GM19023 (cell line): ENCODE measurements around the gene ASPG.

Source experiments
- ATAC-seq: cut with Tn5 transposase; IDR thresholded peaks from one replicate; pipeline ENCODE4 v1.9.1; 2021; ENCODE audit warnings: mild to moderate bottlenecking, moderate library complexity; ENCODE audit not compliant: unreplicated experiment

ASPG gene

DNA sequence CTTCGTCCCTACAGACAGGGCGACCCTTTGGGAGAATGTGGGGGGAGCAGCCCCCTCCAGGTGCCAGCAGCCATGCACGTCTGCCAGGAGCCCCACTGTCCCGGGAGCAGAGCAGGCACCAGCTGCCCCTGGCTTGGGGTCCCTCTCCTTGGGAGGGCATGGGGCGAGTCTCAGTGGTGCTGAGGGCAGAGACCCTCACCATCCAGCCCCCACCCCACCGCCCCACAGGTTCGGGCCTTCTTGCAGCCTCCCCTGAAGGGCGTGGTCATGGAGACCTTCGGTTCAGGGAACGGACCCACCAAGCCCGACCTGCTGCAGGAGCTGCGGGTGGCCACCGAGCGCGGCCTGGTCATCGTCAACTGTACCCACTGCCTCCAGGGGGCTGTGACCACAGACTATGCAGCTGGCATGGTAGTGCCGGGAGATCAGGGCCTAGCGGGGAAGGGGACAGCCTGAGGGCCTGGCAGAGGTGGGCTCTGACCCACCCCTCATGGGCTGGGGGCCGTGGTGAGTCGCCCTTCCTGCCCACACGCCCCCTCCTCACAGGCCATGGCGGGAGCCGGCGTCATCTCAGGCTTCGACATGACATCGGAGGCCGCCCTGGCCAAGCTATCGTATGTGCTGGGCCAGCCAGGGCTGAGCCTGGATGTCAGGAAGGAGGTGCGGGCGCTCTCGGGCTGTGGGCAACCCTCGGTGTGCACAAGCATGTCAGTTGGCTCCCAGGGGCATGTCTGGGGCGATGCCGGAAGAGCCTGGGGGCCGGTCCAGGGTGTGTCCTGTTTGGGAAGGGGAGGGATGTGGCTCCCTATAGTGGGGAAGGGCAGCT lies 18.8 kb downstream of the ASPG start:
- no peak for ATAC-seq

DNA sequence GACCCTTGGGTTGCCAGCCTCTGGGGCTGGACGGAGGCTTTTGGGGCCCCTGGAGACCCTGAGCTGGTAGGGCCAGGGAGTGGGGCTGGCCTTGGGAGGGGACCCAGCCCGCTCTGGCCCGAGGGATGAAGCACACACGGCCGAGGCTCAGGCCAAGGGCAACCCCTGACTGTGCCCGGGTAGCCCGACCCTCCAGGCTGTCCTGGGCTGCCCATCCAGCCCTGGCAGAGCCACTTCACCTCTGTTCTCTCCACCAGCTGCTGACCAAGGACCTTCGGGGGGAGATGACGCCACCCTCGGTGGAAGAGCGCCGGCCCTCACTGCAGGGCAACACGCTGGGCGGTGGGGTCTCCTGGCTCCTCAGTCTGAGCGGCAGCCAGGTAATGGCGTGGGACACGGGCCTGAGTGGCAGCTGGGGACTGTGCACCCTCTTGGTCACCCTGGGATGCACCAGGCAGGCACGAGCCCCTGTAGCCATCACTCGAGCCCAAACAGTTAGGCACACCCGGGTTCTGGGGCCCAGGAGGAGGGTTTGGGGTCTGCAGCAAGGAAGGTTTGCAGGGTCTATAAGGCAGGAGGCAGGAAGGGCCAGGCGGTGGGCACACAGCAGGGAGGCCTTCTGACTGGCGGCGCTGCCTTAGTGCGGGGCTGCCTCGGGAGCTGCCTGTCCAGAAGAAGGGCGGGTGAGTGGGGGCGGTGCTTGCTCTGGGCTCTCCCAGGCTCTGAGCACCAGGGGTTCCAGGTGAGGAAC lies 19.7 kb downstream of the ASPG start:
- no peak for ATAC-seq

DNA sequence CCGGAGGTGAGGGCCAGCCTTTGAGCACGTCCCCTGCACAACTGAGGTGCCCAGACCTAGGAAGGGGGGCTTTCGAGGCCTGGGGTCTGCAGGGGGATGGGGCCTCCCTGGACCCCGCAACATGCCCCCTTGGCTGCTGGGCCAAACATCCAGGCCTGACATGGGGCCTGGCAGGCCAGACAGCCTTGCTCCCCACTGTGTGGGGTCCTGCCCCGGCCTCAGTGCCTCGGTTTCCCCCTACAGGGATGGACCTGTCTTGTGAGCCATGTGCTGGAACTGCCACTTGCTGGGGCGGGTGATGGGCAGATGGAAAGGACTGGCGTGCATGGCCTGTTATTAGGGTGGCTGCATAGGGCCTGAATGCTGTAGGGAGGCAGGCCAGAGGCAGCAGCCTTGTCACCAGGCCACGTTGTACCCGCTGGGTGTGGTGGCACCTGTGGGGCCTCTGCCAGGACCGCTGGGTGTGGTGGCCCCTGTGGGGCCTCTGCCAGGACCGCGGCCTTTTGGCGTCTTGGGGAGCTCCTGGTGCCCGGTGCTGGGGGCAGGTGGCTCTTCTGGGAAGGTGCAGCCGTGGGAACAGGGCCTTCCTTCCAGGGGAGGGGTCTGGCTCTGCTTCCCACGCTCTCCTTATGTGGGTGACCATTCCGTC lies 20.4 kb downstream of the ASPG start:
- ATAC-seq, result no peak

DNA sequence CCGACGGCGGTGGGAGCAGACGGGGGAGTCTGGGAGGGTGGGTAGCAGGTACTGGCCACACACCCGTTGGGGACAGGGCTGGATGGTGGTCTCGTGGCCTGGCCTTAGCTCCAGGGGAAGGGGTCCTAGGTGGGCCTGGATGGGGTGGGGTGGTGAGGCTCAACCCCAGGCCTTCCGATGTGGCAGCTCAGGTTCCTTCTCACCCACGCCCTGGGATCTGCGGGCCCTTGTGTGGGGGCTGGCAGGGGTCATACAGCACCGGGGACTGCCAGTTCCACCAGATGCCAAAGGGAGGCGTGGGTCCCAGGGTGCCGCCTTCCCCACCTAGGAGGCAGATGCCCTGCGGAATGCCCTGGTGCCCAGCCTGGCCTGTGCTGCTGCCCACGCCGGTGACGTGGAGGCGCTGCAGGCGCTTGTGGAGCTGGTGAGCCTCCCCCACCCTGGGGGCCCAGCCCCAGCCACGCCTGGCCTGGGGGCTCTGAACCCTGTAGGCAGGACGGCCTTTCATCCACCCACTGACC lies 21.0 kb downstream of the ASPG start:
- no peak for ATAC-seq

DNA sequence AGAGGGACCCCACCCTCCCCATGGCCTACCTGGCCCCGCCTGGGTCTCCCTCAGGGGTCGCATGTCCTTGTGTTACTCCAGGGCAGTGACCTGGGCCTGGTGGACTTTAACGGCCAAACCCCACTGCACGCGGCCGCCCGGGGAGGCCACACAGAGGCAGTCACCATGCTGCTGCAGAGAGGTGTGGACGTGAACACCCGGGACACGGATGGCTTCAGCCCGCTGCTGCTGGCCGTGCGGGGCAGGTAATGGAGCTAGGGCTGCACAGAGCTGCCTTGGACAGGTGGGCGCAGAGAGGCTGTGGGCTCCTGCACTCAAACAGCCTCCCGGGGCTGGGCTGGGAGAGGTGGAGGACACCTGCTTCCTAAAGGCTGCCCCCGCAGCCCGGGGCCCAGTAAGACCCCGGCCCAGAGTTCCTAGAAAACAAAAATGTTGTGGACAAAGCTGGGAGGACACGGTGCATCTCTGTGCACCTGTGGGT lies 21.6 kb downstream of the ASPG start:
- no peak for ATAC-seq

DNA sequence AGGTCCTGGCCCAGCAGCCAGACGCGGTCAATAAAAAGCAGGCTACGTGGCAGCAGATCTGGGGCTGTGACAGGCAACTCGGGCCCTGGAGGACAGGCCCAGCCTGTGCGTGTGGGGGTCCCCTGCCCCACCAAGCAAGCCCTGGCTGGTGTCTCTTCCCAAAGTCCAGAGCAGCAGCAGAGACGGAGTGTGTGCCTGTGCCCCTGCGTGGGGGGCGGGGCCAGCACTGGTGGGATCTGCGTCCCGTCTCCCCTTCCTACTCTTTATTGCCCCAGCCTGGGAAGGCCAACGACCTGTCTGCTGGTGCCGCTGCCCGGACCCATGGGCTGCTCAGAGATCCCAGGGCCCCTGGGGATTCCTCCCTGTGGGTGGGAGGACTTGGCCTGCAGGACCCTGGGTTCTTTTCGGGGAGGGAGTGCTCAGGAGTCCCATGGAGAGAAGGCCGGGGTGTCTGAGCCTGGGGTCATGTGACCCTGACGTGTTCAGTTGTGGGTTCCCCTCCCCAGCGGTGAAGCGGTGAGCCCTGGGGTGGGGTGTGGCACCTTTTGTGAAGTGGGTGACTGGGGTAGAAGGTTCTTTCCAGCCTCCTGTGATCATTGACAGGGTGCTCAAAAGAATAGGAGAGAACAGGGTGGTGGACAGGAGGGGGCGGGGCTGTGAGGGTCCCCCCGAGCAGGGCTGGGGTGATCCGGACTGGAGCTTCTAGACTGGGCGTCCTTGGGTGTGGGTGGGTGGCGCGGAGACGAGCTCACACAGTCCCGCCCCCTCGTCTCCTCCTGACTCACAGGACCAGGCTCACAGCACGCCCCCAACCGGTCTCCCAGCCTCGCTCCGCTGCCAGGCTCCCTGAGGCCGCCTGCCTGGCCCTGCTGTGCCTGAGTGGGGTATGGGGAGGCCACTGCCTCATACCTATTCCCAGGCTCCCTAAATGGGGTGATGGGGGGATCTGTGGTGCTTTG lies 22.4 kb downstream of the ASPG start:
- ATAC-seq, result no peak

DNA sequence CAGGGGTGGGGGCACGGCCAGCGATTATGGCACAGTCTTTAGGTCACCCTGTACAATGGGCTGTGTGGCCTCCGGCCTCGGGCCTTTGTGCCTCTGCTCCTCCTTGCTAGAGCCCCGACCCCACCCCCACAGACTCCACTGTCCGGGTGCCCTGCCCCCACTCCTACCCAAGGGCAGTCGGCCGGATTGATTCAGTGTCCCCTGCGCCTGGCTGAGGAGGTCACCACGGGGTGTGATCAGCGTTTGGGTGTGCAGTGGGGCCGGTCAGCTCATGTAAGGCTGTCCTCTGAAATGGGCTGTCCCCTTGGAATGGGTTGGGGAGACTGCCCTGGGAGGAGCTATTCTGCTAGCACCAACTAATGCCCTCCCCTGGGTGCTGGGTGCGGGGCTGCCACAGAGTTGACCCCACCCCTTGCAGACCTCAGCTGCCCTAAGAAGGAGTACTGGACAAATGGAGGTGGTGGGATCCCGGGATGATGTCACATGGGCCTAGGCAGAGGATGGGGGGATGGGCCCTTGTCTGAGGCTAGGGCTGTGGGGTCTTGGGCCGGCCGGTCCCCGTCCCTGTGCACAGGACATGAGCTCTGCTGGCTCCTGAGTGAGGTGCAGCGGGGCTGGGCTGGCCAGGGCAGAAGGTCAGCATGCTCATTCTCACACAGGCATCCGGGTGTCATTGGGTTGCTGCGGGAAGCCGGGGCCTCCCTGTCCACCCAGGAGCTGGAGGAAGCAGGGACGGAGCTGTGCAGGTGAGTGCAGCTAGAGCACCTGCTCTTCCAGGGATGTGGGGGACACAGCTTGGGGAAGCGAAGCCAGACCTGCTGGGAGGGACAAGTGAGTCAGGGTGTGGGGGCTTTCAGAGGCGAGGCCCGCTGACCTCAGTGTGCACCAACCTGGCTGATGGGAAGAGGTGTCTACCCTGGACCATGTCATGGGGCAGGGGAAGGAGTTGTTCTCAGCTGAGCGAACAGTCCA lies 23.4 kb downstream of the ASPG start:
- no peak for ATAC-seq

DNA sequence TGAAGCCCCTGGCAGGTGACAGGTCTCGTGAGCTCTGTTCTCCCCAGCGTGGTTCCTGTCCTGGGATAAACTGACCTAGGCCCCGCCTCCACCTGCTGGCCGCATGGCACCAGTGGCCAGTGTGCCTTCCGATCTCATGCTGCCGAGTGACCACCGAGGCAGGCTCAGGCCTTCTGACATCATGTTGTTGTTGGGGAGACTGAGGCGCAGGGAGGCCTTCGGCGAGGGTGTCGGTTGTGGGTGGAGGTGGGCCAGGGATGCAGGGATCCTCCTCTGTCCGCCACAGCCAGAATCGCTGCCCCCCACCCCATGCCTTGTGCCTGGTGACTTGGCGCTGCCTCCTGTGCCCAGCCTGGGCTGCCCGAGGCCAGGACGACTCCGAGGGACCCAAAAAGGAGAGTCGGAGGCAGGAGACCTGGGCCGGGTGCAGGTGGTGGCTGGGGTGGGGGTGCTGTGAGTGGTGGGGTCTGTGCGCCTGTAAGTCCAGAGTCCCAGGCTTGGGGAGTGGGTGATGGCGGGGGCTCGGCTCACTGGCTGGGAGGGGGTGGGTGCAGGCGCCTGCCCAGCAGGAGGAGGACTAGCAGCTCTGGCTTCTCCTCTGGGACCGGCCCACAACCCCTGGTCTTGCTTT lies 24.3 kb downstream of the ASPG start:
- ATAC-seq, result no peak

DNA sequence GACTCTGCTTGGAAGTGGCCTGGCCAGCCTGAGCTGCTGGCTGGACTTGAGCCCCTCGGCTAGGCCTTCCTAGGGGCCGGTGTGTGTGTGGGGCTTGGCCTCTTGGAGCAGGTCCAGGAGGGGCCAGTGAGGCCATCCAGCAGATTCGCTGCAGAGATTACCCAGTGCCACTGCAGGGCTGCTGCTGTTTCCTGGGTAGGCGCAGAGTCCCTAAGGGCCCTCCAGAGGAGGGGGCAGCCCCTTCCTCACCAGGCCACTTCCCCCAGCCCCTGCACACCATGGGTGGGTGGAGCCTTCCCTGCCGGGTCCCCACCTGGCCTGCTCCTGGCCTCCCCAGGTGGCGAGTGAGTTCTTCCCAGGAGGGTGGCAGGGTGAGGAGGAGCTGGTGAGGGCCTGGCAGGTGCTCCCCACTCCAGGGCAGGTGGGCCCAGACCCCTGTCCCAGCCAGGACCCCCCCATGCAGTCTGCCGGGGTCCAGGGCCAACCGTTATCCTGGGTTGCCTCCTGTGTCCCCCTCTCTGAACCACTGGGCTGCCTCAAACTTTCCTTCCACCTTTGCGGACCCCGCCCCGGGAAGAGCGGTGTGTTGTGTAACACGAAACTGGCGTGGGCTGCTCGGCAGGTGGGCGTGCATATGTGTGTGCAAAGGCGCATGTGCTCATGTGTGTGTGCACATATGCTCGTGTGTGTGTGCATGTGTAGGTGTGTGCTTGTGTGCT lies 25.1 kb downstream of the ASPG start:
- ATAC-seq, result no peak

DNA sequence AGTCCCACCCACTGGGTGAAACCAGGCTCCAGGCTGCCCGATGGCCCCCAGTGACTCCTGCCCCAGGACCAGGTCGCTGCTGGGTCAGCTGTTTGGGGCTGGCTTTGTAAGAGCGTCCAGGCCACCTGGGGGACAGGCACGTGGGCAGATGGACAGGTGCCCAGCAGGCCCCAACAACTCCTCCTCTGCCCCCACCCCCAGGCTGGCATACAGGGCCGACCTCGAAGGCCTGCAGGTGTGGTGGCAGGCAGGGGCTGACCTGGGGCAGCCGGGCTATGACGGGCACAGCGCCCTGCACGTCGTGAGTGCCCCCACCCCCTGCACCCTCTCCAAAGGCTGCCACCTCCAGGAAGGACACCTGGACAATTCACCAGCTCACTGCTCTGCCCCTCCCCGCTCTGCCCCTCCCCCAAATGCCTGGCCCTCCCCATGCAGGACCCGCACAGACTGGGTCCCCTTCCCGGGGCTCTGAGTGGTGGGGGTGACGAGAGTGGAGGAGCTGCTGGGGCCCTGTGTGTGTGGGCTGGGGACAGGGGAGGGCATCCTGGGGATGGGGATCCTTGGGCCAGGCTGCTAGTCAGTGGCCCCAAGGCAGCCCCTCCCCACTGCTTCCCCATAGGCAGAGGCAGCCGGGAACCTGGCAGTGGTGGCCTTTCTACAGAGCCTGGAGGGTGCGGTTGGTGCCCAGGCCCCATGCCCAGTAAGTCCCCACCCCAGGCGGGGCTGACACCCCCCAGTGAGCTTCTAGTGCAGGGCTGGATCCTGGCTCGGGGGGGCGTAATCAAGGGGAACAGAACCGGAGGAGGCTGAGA lies 26.0 kb downstream of the ASPG start:
- ATAC-seq, result no peak

DNA sequence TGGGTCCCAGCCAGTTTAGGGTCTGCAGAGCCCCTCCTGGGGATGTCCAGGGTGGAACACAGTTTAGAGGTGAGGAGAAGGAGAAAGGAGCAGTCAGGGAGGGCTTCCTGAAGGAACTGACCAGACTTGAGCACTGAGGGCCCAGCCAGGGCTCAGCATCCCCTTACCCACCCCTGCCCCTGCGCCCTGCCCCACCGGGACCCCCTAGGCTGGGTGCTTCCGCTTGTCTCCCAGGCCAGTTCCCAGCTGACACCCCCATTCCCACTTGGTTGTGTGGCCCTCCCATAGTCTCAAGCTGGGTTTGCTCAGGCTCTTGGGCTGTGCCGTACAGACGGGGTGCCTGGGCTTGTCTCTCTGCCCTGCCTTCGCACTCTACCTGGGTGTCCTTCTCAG lies 26.6 kb downstream of the ASPG start:
- ATAC-seq, result no peak

DNA sequence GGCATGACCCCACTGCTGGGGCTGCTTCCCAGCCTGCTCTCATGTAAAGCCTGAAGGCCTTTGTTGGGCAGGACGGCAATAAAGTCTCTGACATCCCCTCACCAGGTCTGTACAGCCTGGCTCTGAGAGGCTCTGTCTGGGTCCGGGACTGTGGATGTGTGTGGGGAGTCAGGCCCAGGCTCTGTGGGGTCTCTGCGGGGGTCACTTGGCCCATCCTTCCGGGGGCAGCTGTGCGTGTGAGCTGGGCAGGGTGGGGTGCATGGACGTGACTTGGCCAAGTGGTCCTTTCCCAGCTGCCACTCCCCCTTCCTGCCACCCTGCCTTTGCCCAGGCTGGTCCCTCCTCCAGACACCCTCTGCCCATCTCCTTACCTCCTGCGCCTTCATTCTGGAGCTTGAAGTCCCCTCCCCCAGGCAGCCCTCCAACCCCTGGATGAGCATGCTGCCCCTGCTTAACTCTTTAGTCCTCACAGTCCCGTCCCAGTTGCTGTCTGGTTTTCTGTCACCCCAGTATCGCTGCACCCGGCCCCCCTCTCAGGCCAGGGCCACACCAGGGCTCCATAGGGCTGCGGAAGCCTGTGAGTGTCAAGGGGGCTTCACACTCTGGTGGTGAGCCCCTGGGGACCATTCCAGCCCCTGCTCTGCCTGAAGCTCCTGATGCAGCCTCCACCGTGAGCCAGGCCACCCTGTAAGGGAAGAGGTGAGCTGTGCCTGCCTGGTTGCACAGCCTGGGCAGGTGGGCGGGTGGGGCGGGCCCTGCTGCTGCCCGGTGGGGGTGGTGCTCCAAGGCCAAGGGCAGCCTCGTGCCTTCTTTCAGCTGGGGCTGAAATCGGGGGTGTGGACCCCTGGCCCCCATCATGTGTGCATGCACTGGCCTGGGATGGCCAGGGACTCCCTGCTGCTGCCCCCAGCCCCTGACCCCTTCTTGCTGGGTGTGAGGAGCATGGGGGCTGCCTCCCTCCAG lies 27.4 kb downstream of the ASPG start:
- ATAC-seq, result no peak

DNA sequence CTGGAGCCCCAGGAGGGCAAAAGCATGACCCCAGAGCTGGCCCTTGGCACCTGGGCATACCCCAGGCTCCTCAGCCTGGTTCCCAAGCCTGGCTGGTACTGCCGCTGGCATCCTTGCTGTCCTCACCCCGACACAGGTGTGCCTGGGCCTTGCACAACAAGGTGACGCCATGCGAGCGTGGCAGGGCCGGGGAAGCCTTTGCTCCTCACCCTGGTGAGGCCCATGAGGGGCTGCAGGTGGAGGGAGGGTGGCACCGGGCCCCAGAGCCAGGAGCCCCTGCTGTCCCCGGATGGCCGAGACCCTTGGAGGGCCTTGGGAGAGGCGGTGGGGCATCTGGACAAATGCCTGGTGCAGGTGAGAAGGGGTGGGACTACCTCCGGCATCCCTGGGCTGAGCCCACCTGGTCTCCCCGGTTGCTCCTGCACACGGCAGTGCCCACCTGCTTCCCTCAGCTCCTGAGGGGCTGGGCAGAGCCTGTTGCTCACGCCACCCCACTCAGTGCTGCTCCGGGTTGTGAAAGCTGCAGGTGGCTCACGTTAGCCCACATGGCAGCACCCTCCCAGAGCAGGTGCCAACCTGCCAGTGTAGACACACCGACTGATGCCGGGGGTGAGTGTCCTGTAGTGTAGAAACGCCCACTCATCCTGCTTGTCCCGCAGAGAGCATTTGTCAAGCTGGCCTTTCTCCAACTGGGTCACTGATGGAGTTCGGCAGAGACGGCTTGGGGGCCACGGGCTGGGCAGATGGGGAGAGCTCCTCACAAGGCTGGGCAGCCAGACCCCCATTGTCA lies 28.3 kb downstream of the ASPG start:
- no peak for ATAC-seq

DNA sequence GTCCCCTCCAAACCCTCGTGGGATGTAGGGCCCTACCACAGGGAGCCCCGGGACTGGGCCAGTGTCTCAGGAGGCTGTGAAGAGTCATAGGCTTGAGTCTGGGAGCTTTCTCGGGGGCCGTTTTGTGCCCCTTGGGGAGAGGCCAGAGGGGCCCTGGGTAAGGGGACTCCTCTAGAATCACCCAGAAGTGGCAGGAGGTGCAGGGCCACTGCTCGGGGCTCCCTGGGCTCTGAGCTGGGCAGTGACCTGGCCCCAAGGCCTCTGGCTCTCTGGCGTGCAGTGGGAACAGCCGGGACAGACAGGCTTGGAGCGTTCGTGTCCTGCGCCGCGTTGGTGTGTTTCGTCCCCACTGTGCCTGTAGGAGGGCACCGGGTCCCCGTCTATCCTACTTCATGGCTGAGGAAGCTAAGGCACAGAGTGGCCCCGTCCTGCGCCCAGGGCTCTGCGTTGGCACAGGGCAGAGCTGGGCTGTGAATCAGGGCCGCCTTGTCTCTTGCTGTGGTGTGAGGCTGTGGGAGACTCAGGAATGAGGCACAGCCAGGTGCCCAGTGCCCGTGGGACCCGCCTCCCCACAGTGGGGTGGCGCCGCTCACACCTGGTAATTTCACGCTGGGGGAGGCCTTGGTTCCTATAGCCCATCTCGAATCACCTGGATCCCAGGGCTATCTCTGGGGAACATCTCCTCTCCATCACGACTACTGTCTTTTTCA lies 29.1 kb downstream of the ASPG start:
- ATAC-seq, result no peak

DNA sequence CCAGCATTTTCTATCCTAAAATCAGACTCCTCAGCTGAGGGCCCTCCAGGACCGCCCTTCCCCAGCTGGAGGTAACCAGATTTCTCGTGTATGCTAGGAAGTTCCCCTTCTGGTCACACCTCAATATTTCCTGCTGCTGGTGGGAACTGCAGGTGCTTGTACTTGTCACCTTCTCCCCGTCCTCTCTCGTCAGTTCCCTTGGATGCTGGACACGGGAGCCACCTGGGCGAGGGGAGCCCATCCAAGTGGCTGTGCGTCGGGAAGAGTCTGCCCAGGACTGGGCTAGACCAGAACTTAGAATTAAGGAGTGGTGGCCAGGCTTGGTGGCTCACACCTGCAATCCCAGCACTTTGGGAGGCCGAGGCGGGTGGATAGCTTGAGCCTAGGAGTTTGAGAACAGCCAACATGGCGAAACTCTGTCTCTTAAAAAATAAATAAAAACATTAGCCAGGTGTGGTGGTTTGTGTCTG lies 29.7 kb downstream of the ASPG start:
- no peak for ATAC-seq
